HepG2 (cell line): ENCODE data around the gene LCP2. TPM values are rescaled to one million over a fixed set of nuclear protein-coding genes. Genes with fewer than 3 reads are reported as not detected.

Source experiments
- ATAC-seq: fragments of 200-7000 bp; cut with Tn5 transposase; 3 replicates; pipeline ENCODE4 v1.9.1; 2020; ENCODE audit warnings: mild to moderate bottlenecking, moderate library complexity
- BruUV-seq: library from RNA; stranded (reverse); fragments of 400-500 nt; replicated peaks from 2 replicates; lab custom pipeline; 2021; lab: Mats Ljungman, UMichigan
- CTCF ChIA-PET: fragments of 300-600 bp; formaldehyde crosslinking; extraction: SDS; loops from one replicate; lab custom pipeline; 2021; ENCODE audit warnings: low total read pairs, inconsistent platforms, low intra/inter-chr PET ratio; lab: Yijun Ruan, JAX
- POLR2A ChIA-PET: fragments of 350-600 bp; sonication (Branson Sonifier 250); formaldehyde crosslinking; loops from one replicate; lab custom pipeline; 2020; ENCODE audit warnings: antibody characterized with exemption, inconsistent platforms; lab: Yijun Ruan, JAX
- DNase-seq: peaks from one replicate; pipeline ENCODE4 v3.0.0-alpha.2; 2015; ENCODE audit warnings: low spot score
- FAIRE-seq: peaks from 3 replicates; lab custom pipeline; 2011; peaks lifted over from hg19 to GRCh38; lab: Jason Lieb, UNC
- H2AFZ ChIP-seq: one replicate; pipeline ENCODE4 v1.6.1; 2011; ENCODE audit warnings: low read length, inconsistent platforms
- H3K27ac ChIP-seq: fragments of 300-600 bp; 3 replicates; pipeline ENCODE4 v1.8.0; 2011; ENCODE audit warnings: mixed run types, mild to moderate bottlenecking, mixed read lengths, low read length, inconsistent platforms; ENCODE audit not compliant: insufficient read depth; ENCODE audit errors: extremely low read length
- H3K27me3 ChIP-seq, 2 experiments: fragments of 200-600 bp in 1 of 2; 2 replicates in 1 of 2; 3 replicates in 1 of 2; pipeline versions ENCODE4 v1.6.0 to v1.8.0; 2011; ENCODE audit warnings: low read length in 2 of 2, mild to moderate bottlenecking in 2 of 2, moderate library complexity in 2 of 2, inconsistent platforms in 1 of 2; ENCODE audit not compliant: insufficient read depth in 2 of 2, control insufficient read depth in 1 of 2
- H3K36me3 ChIP-seq, 2 experiments: fragments of 200-600 bp in 1 of 2; replicated peaks in 1 of 2; 2 replicates in 1 of 2; 3 replicates in 1 of 2; pipeline versions ENCODE4 v1.5.1 to v1.8.0; 2011; ENCODE audit warnings: low read length in 2 of 2, inconsistent platforms in 1 of 2; ENCODE audit not compliant: insufficient read depth in 2 of 2, control insufficient read depth in 1 of 2
- H3K4me1 ChIP-seq: 2 replicates; pipeline ENCODE4 v1.5.1; 2012; ENCODE audit warnings: low read length, inconsistent platforms; ENCODE audit not compliant: insufficient read depth
- H3K4me2 ChIP-seq: 2 replicates; pipeline ENCODE4 v1.6.0; 2011; ENCODE audit warnings: low read depth, low read length, inconsistent platforms
- H3K4me3 ChIP-seq, 3 experiments: fragments of 200-600 bp in 1 of 3; sonication (generic), shearing (Covaris generic) in 1 of 3; replicated peaks in 1 of 3; 2 replicates each; pipeline ENCODE4 v1.5.1; 2011 to 2016; ENCODE audit warnings: low read length in 3 of 3, inconsistent platforms in 2 of 3, low read depth in 2 of 3, mild to moderate bottlenecking in 2 of 3, control low read depth in 1 of 3, mixed read lengths in 1 of 3; ENCODE audit not compliant: insufficient read depth in 1 of 3
- H3K79me2 ChIP-seq: one replicate; pipeline ENCODE4 v1.6.1; 2011; ENCODE audit warnings: low read length, inconsistent platforms; ENCODE audit not compliant: insufficient read depth
- H3K9ac ChIP-seq: 2 replicates; pipeline ENCODE4 v1.6.0; 2011; ENCODE audit warnings: mild to moderate bottlenecking, low read depth, low read length, inconsistent platforms; ENCODE audit not compliant: insufficient read depth
- H3K9me3 ChIP-seq: 2 replicates; pipeline ENCODE4 v1.5.1; 2012; ENCODE audit warnings: mild to moderate bottlenecking, low read length
- H4K20me1 ChIP-seq: 2 replicates; pipeline ENCODE4 v1.6.0; 2011; ENCODE audit warnings: inconsistent platforms, mild to moderate bottlenecking, low read length, moderate library complexity; ENCODE audit not compliant: insufficient read depth
- ARNT ChIP-seq: fragments of 450-650 bp; IDR thresholded peaks from 2 replicates; pipeline ENCODE4 v1.6.1; 2017
- HMG20B ChIP-seq: conservative IDR thresholded peaks from 2 replicates; pipeline ENCODE4 v1.6.1; 2016; ENCODE audit warnings: missing genetic modification reagents, missing compliant biosample characterization
- HNRNPL ChIP-seq: fragments of 200-400 bp; formaldehyde crosslinking; IDR thresholded peaks from 2 replicates; pipeline ENCODE4 v1.6.1; 2017; ENCODE audit warnings: mild to moderate bottlenecking, low read depth, low read length
- KAT8 ChIP-seq: IDR thresholded peaks from 2 replicates; pipeline ENCODE4 v1.6.1; 2016; ENCODE audit warnings: missing genetic modification reagents, missing compliant biosample characterization
- KDM1A ChIP-seq: IDR thresholded peaks from 2 replicates; pipeline ENCODE4 v1.6.1; 2016; ENCODE audit warnings: missing compliant biosample characterization
- MIER2 ChIP-seq: IDR thresholded peaks from 2 replicates; pipeline ENCODE4 v1.6.1; 2016; ENCODE audit warnings: missing biosample characterization, missing genetic modification reagents
- ZNF30 ChIP-seq: sonication (generic); formaldehyde crosslinking; IDR thresholded peaks from 2 replicates; pipeline ENCODE4 v1.5.0; 2020; ENCODE audit warnings: mild to moderate bottlenecking, missing genetic modification reagents
- ZNF333 ChIP-seq: sonication (generic); formaldehyde crosslinking; IDR thresholded peaks from 2 replicates; pipeline ENCODE4 v1.4.0; 2020; ENCODE audit warnings: mild to moderate bottlenecking, missing genetic modification reagents, borderline replicate concordance
- ZNF383 ChIP-seq: sonication (generic); formaldehyde crosslinking; IDR thresholded peaks from 2 replicates; pipeline ENCODE4 v1.4.0; 2020; ENCODE audit warnings: missing genetic modification reagents, mild to moderate bottlenecking, borderline replicate concordance
- ZNF546 ChIP-seq: sonication (generic); formaldehyde crosslinking; conservative IDR thresholded peaks from 2 replicates; pipeline ENCODE4 v1.8.1; 2023; ENCODE audit warnings: mild to moderate bottlenecking, missing genetic modification reagents
- ZNF615 ChIP-seq: sonication (generic); formaldehyde crosslinking; IDR thresholded peaks from 2 replicates; pipeline ENCODE4 v1.5.0; 2020; ENCODE audit warnings: mild to moderate bottlenecking, missing genetic modification reagents, borderline replicate concordance
- ZNF737 ChIP-seq: sonication (generic); formaldehyde crosslinking; IDR thresholded peaks from 2 replicates; pipeline ENCODE4 v1.5.0; 2020; ENCODE audit warnings: missing genetic modification reagents, mild to moderate bottlenecking, borderline replicate concordance
- WGBS: methylation state at CpG from one replicate; pipeline ENCODE4 v1.1.6; 2017; ENCODE audit warnings: low lambda C conversion rate; 5-methylcytosine and 5-hydroxymethylcytosine counted together
- in situ Hi-C: cut with HindIII; loops from 2 replicates; pipeline ENCODE4 v1.10.0; 2017; ENCODE audit warnings: low pct_unique_long_range_greater_than_20kb; ENCODE audit not compliant: extremely low pct_ligation_motif_present
- intact Hi-C: fragments of 100-400 bp; cut with micrococcal nuclease; formaldehyde crosslinking; loops from one replicate; pipeline ENCODE4 v1.10.0; 2022; ENCODE audit not compliant: unreplicated experiment
- polyA plus RNA-seq, 8 experiments: library from polyadenylated mRNA; depleted of rRNA in 3 of 8; stranded (reverse) in 7 of 8; unstranded in 1 of 8; fragments of >200 nt; fragmentation: Illumina TruSeq in 4 of 8; extraction: Trizol in 4 of 8; gene quantifications; 2 replicates each; pipeline versions ENCODE4 v1.2.1 to v1.2.3, GENCODE V29; 2011 to 2016; ENCODE audit warnings: low read depth in 4 of 8, missing spikeins in 1 of 8, mixed read lengths in 1 of 8; ENCODE audit not compliant: insufficient read depth in 1 of 8
- total RNA-seq, 5 experiments: library from RNA; depleted of rRNA; stranded (reverse); fragments of >200 nt; fragmentation: Illumina TruSeq; extraction: Trizol; gene quantifications; 2 replicates each; pipeline ENCODE4 v1.2.3, GENCODE V29; 2016; ENCODE audit warnings: low read depth in 1 of 5
- TF ChIP-seq, protein P1 (sequence below): IDR thresholded peaks from 2 replicates; pipeline ENCODE4 v1.6.1; 2016
- TF ChIP-seq, protein P2 (sequence below): sonication (generic); formaldehyde crosslinking; IDR thresholded peaks from 2 replicates; pipeline ENCODE4 v1.4.0; 2020; ENCODE audit warnings: missing genetic modification reagents
- TF ChIP-seq, protein P3 (sequence below): sonication (generic); formaldehyde crosslinking; IDR thresholded peaks from 2 replicates; pipeline ENCODE4 v1.8.1; 2023; ENCODE audit warnings: mild to moderate bottlenecking, missing genetic modification reagents, borderline replicate concordance
- TF ChIP-seq, protein P4 (sequence below): sonication (generic); formaldehyde crosslinking; IDR thresholded peaks from 2 replicates; pipeline ENCODE4 v1.5.1; 2020; ENCODE audit warnings: missing genetic modification reagents, mild to moderate bottlenecking, borderline replicate concordance

LCP2 gene
- total and polyA plus RNA-seq, 2 of the 13 experiments (the other 11 are each of a cell fraction or from before 2014, with no cell fraction given): not detected

DNA sequence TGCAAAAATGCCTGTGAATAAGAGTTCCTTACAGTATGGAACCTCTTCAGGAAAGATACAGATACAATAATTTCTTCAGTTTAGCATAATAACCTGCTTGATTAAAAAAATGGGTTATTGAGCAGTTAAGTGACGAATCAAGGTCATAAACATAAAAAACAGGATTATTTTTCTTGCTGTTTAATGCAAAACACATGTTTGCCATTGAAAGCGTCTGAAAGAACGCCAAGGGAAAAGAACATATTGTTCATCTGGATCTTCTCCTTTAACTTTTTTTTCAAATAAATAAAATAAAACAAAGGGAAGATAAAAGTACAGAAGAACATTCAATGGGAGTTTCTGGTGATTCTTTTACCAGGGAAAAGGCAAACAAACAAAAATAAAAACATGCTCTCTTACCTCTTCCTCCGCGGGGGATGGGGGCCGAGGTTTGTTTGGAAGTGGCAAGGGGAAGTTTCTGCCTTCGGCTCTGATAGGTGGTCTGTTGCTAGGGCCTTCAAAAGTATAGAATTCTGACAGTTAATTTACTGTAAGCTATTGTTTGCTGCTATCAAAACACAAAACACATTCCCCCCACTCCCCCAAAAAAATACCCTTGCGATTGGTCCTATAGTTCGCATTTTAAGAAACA lies 44.7 kb downstream of the LCP2 start:
- no peaks in the 10 kb centered on the region for H4K20me1 ChIP-seq
- no peak overlapping the region for H3K4me2 ChIP-seq
- no peak overlapping the region for H2AFZ ChIP-seq
- BruUV-seq: no TSS peak
- no peak for TF ChIP-seq ZNF333 (CRISPR knock-in tag)
- no peak for TF ChIP-seq HNRNPL
- TF ChIP-seq, protein P1, sequence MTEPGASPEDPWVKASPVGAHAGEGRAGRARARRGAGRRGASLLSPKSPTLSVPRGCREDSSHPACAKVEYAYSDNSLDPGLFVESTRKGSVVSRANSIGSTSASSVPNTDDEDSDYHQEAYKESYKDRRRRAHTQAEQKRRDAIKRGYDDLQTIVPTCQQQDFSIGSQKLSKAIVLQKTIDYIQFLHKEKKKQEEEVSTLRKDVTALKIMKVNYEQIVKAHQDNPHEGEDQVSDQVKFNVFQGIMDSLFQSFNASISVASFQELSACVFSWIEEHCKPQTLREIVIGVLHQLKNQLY: no peak
- no peak overlapping the region for H3K9ac ChIP-seq
- no peaks in the 10 kb centered on the region for H3K79me2 ChIP-seq
- no peaks in the 10 kb centered on the region for H3K4me1 ChIP-seq
- H3K27ac ChIP-seq: no peak overlapping the region
- no peak overlapping the region for H3K4me3 ChIP-seq
- H3K27me3 ChIP-seq: peaks cover 0 to 3% of the 10 kb centered on the region in 2 experiments; a peak in 1 of 5 replicates
- ChIA-PET CTCF (no interaction called here), POLR2A (no interaction called here)
- H3K9me3 ChIP-seq: no peaks in the 10 kb centered on the region
- in situ Hi-C loops (no loop called here), intact Hi-C loops (no loop called here)
- H3K36me3 ChIP-seq: no peaks in the 10 kb centered on the region
- ATAC-seq (no peak), DNase-seq (no peak), FAIRE-seq (no peak)
- 2% methylated on average over 9 of the region's 9 CpGs for whole genome bisulfite sequencing

DNA sequence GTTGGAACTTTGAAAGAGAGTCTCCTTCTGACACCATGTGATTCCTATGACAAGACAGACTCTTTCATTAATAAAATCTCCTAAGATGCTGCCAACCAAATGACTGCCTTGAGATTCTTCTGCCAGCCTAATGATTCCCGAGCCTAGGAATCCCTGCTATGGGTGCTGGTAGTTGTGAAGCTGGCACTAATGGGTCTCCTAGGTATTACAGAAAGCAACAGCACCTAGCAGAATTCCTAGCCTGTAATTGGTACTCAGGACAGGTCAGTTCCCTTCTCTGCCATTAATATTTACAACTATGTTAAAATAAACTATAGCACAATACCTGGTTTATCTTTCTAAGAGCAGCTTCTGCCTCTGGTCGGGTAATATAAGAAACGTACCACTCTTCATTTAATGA lies 45.5 kb downstream of the LCP2 start:
- no peak overlapping the region for H3K9ac ChIP-seq
- no peak overlapping the region for H3K27ac ChIP-seq
- no peaks in the 10 kb centered on the region for H3K36me3 ChIP-seq
- POLR2A ChIA-PET: no interaction called here
- H3K27me3 ChIP-seq: peaks cover 0 to 1% of the 10 kb centered on the region in 2 experiments; a peak in 1 of 5 replicates
- H2AFZ ChIP-seq: no peak overlapping the region
- FAIRE-seq (no peak), ATAC-seq (no peak), DNase-seq (no peak)
- no peaks in the 10 kb centered on the region for H3K4me1 ChIP-seq
- no TSS peak for BruUV-seq
- in situ Hi-C loops: no loop called here
- H4K20me1 ChIP-seq: no peaks in the 10 kb centered on the region
- H3K4me2 ChIP-seq: no peak overlapping the region
- WGBS: 2% methylated on average over 2 of the region's 3 CpGs
- CTCF ChIA-PET: no interaction called here
- intact Hi-C loops: no loop called here
- no peak overlapping the region for H3K4me3 ChIP-seq
- H3K9me3 ChIP-seq: no peaks in the 10 kb centered on the region
- no peaks in the 10 kb centered on the region for H3K79me2 ChIP-seq
- TF ChIP-seq, protein P2, sequence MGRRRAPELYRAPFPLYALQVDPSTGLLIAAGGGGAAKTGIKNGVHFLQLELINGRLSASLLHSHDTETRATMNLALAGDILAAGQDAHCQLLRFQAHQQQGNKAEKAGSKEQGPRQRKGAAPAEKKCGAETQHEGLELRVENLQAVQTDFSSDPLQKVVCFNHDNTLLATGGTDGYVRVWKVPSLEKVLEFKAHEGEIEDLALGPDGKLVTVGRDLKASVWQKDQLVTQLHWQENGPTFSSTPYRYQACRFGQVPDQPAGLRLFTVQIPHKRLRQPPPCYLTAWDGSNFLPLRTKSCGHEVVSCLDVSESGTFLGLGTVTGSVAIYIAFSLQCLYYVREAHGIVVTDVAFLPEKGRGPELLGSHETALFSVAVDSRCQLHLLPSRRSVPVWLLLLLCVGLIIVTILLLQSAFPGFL: no peak
- TF ChIP-seq ZNF546 (CRISPR knock-in tag): no peak
- TF ChIP-seq MIER2 (CRISPR knock-in tag): no peak
- TF ChIP-seq KAT8: no peak
- TF ChIP-seq, protein P3, sequence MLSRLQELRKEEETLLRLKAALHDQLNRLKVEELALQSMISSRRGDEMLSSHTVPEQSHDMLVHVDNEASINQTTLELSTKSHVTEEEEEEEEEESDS: no peak
- TF ChIP-seq ZNF383: no peak
- TF ChIP-seq ZNF737 (CRISPR knock-in tag): no peak
- no peak for TF ChIP-seq ZNF615 (CRISPR knock-in tag)
- TF ChIP-seq, protein P4, sequence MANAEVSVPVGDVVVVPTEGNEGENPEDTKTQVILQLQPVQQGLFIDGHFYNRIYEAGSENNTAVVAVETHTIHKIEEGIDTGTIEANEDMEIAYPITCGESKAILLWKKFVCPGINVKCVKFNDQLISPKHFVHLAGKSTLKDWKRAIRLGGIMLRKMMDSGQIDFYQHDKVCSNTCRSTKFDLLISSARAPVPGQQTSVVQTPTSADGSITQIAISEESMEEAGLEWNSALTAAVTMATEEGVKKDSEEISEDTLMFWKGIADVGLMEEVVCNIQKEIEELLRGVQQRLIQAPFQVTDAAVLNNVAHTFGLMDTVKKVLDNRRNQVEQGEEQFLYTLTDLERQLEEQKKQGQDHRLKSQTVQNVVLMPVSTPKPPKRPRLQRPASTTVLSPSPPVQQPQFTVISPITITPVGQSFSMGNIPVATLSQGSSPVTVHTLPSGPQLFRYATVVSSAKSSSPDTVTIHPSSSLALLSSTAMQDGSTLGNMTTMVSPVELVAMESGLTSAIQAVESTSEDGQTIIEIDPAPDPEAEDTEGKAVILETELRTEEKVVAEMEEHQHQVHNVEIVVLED: no peak
- TF ChIP-seq ARNT: no peak
- TF ChIP-seq KDM1A (CRISPR knock-in tag): no peak
- no peak for TF ChIP-seq HMG20B (CRISPR knock-in tag)
- TF ChIP-seq ZNF30 (CRISPR knock-in tag): no peak
